H1 (cell line): Measurements from ENCODE around the gene TBX2. TPM values are rescaled to one million over a fixed set of nuclear protein-coding genes. Genes with fewer than 3 reads are reported as not detected.

Experiments
- CBX8 ChIP-seq: fragments of 300-800, 300-1000 bp; sonication (generic); IDR thresholded peaks from 2 replicates; pipeline ENCODE4 v1.7.1; 2016; ENCODE audit warnings: low read depth, low read length, borderline replicate concordance
- SIX5 ChIP-seq: IDR thresholded peaks from 2 replicates; pipeline ENCODE4 v1.6.1; 2011; ENCODE audit warnings: mild to moderate bottlenecking, low read depth, low read length
- SP1 ChIP-seq: IDR thresholded peaks from 2 replicates; pipeline ENCODE4 v1.6.1; 2011; ENCODE audit warnings: low read depth, low read length
- polyA plus RNA-seq, 7 experiments: library from polyadenylated mRNA; depleted of rRNA in 3 of 7; stranded (reverse) in 5 of 7; unstranded in 2 of 7; fragments of >200 nt in 5 of 7; fragments of 200-250 nt in 2 of 7; gene quantifications; 1 replicate in 5 of 7; 2 replicates in 1 of 7; 4 replicates in 1 of 7; pipeline versions ENCODE4 v1.2.1 to v1.2.3, GENCODE V29; 2011 to 2013; ENCODE audit warnings: missing spikeins in 2 of 7, mixed read lengths in 2 of 7
- total RNA-seq: library from RNA; stranded (reverse); fragmentation: NEBNext Ultra II Directional; extraction: Animal tissue kit (Norgen Biotek cat#: 25700); gene quantifications from 2 replicates; pipeline ENCODE4 v1.2.1, GENCODE V29; 2021

TBX2 gene
- total and polyA plus RNA-seq, 2 of the 8 experiments (the other 6 are each of a cell fraction or from before 2014, with no cell fraction given): not detected

DNA sequence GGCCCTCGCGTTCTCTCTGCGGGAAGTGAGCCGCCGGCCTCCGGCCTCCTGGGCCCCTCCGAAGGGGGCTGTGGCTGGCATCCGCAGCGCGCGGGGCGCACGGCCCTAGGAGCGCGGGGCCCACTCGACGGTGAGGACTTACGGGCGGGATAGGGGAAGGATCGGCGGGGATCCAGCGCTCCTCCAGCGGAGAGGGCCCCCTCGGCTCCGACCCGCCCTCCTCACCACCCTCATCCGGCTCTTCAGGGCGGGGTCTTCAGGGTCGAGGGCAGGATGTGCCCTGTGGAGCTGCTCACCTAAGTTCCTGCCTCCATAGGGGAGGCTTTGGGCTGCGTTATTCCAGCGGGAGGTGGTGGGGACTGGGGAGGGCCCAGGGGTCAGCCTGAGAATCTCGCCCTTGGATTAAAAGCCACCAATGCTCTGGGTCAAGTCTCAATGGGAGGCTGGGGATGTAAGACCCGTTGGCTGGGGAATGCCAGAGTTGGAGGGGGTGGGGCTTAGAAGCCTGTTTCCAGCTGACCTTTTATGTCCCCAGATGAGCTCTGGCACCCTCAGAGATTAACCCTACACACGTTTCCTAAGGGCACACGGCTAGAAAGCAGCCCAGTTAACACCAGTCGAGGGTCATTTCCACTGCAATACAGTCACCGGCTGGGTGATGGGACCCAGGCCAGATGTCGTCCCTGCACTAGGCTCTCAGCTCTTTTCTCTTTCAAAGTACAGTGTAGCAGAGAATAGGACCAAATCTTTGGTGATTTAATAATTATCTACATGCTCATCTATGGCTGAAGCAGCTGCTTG, 13.4 kb downstream of the TBX2 start (continued):
- TF ChIP-seq CBX8: no peak
- no peak for TF ChIP-seq SP1
- TF ChIP-seq SIX5: no peak
